ENCODE results near the gene MAP4K4. TPM values are rescaled to one million over a fixed set of nuclear protein-coding genes. Genes with fewer than 3 reads are reported as not detected.
"Not testable (repeated sequence)": the region's sequence is repeated elsewhere in the genome, so short reads cannot be mapped to it uniquely, and the experiment has no call there.

MAP4K4 gene
- total RNA-seq, 3 donors from 2014 or later = 30.7 to 36.9 (median 34.7) TPM

DNA sequence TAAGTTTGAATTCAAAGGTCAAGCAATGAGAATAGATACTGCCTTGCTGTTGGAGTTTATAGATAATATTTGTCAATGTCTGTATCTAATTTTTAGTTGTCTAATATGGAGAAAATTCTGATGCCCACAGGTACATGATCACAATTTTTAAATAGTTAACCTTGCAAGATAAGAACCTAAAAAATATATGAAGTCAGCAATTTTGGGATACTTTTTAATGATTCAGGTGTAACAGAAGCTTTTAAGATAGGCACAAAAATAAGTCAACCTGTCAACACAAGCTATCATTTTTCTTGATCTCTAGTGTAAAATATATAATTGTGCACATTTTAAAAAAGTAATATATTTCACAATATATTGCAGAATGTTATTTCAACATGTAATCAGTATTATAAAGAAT, 201.8 kb downstream of the MAP4K4 start:
- ATAC-seq = no peak
- no peak overlapping the region for H3K4me3 Mint-ChIP-seq
- H3K4me1 Mint-ChIP-seq (ENCODE audit: low read depth) = peaks cover 19% of the 10 kb centered on the region
- peaks cover 8% of the 10 kb centered on the region for H3K27me3 Mint-ChIP-seq (ENCODE audit: low read depth)
- H3K36me3 Mint-ChIP-seq (ENCODE audit: insufficient read depth) = peaks cover 6% of the 10 kb centered on the region
- no peaks in the 10 kb centered on the region for H3K9me3 Mint-ChIP-seq
- no peak for DNase-seq

DNA sequence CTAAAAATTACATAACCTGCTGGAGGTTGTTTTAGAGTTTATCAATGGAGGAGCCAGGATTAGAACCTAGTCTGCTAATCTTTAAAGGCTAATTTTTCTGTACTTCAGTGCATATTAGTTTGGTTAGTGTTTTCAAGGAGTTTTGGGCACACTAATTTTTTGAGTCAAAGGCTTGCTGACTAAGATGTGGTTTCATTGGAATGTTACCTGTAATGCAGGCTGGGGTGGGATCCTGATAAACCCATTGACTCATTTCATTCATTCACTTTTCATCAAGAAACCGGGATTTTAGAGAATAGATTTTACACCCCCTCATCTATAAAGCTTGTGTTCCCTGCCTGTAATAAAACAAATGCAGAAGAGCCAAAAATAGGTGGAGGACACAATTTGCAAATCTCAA, 202.4 kb downstream of the MAP4K4 start:
- ATAC-seq (no peak), DNase-seq (no peak)
- Mint-ChIP-seq H3K4me3 (no peak overlapping the region), H3K27me3 (ENCODE audit: low read depth) (peaks cover 14% of the 10 kb centered on the region), H3K36me3 (ENCODE audit: insufficient read depth) (peaks cover 3% of the 10 kb centered on the region), H3K4me1 (ENCODE audit: low read depth) (peaks cover 19% of the 10 kb centered on the region), H3K9me3 (peaks cover 1% of the 10 kb centered on the region)

DNA sequence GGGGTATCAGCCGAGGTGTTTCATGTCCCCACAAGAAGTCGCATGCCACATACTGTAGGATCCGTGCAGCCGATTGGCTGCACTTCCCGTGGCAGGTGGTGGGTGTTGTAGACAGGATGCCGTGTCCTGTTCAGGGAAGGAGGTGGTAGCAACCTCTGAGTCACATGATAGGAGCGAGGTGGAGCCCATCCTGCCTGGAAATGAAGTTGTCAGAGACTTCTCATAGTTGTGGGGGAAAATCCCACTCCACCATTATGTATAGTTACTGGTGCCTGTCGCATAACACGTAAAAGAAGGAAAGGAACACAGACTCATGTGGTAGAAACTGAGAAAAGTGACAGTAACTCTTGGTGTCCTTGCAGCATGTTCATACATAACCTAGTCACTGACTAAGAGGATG, 202.9 kb downstream of the MAP4K4 start:
- peaks cover 17% of the 10 kb centered on the region for H3K27me3 Mint-ChIP-seq (ENCODE audit: low read depth)
- ATAC-seq (peak; percentile 85 to 88), DNase-seq (no peak)
- peaks cover 19% of the 10 kb centered on the region for H3K4me1 Mint-ChIP-seq (ENCODE audit: low read depth)
- H3K4me3 Mint-ChIP-seq = no peak overlapping the region
- no peaks in the 10 kb centered on the region for H3K36me3 Mint-ChIP-seq (ENCODE audit: insufficient read depth)
- H3K9me3 Mint-ChIP-seq = peaks cover 5% of the 10 kb centered on the region

DNA sequence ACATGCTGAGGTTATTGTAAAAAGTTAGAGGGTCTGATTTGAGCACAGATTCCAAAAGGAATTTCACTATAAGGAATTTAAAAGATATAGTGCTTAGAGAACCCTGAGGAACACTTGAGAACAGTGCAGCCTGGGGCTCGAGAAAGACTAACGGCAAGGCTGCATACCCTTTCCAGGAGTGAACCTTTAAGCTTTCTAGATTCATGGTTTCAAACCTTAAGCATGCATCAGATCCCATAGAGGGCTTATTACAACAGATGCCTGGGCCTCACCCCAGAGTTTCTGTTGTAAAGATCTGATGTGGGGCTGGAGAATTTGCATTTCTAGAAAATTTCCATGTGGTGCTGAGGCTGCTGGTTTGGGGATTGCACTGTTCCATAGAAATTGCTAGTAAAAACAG, 203.7 kb downstream of the MAP4K4 start:
- H3K27me3 Mint-ChIP-seq (ENCODE audit: low read depth) = peaks cover 17% of the 10 kb centered on the region
- no peaks in the 10 kb centered on the region for H3K36me3 Mint-ChIP-seq (ENCODE audit: insufficient read depth)
- DNase-seq (no peak), ATAC-seq (no peak)
- H3K4me1 Mint-ChIP-seq (ENCODE audit: low read depth) = peaks cover 19% of the 10 kb centered on the region
- peaks cover 5% of the 10 kb centered on the region for H3K9me3 Mint-ChIP-seq
- H3K4me3 Mint-ChIP-seq = no peak overlapping the region

DNA sequence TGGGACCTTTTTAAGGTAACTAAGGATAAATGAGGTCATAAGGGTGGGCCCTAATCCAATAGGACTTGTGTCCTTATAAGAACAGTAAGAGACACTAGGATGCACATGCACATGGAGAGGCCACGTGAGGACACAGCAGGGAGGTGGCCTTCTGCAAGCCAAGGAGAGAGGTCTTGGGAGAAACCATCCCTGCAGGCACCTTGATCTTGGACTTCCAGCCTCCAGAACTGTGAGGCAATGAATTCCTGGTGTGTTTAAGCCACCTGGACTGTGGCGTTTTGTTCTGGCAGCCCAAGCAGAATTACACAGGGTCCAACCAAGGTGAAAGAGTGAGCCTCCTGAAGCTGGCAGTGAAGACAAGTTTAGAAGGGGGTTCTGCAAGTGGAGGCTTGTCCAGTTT, 204.7 kb downstream of the MAP4K4 start:
- DNase-seq = no peak
- ATAC-seq = no peak
- peaks cover 19% of the 10 kb centered on the region for H3K4me1 Mint-ChIP-seq (ENCODE audit: low read depth)
- H3K27me3 Mint-ChIP-seq (ENCODE audit: low read depth) = peaks cover 17% of the 10 kb centered on the region
- no peaks in the 10 kb centered on the region for H3K36me3 Mint-ChIP-seq (ENCODE audit: insufficient read depth)
- no peak overlapping the region for H3K4me3 Mint-ChIP-seq
- peaks cover 5% of the 10 kb centered on the region for H3K9me3 Mint-ChIP-seq

- H3K27me3 Mint-ChIP-seq (ENCODE audit: low read depth) = peaks cover 29% of the 10 kb centered on the region
- DNase-seq (no peak), ATAC-seq (no peak)
- H3K4me1 Mint-ChIP-seq (ENCODE audit: low read depth) = peaks cover 9% of the 10 kb centered on the region
- H3K36me3 Mint-ChIP-seq (ENCODE audit: insufficient read depth) = peaks cover 2% of the 10 kb centered on the region
- no peak overlapping the region for H3K4me3 Mint-ChIP-seq
- H3K9me3 Mint-ChIP-seq = peaks cover 10% of the 10 kb centered on the region
Observed at GRCh38 chr2:101904916-101905315, 207.4 kb downstream of the MAP4K4 start.

DNA sequence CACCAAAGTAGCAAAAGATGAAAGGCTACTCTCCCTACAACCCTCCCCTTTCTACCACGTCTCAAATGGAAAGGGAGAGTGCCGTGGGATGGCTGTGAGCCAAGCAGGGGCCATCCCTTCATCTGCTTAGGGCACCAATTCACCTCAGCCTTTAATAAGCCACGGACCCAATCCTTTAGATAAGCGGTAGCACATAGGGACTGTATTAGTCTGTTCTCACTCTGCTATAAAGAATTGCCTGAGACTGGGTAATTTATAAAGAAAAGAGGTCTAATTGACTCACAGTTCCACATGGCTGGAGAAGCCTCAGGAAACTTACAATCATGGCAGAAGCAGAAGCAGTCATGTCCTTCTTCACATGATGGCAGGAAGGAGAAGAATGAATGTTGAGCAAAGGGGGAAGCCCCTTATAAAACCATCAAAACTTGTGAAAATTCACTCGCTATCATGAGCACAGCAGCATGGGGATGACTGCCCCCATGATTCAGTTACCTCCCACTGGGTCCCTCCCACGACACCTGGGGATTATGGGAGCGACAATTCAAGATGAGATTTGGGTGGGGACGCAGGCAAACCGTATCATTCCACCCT, 208.3 kb downstream of the MAP4K4 start:
- DNase-seq = no peak
- H3K36me3 Mint-ChIP-seq (ENCODE audit: insufficient read depth) = peaks cover 7% of the 10 kb centered on the region
- peaks cover 1% of the 10 kb centered on the region for H3K4me1 Mint-ChIP-seq (ENCODE audit: low read depth)
- H3K9me3 Mint-ChIP-seq = peaks cover 16% of the 10 kb centered on the region
- H3K4me3 Mint-ChIP-seq = no peak overlapping the region
- ATAC-seq = no peak
- peaks cover 36% of the 10 kb centered on the region for H3K27me3 Mint-ChIP-seq (ENCODE audit: low read depth)

DNA sequence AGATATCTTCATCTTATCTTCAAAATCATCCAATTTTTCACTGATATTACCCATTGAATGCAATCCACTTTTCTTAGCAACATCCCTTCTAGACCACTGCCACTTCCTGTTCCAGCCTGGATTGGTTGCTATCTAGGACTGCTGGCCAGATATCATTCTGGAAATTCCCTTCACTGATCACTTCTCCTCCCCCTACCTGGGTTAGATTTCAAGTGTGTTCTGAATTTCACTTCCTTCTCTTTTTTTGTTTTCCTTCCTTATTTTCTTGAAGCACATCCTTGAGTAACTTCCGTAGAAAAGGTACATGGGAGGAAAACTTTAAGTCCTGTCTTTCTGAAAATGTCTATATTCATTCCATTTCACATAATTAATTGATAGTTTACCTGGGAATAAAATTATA, 212.3 kb downstream of the MAP4K4 start:
- DNase-seq = no peak
- peaks cover 24% of the 10 kb centered on the region for H3K27me3 Mint-ChIP-seq (ENCODE audit: low read depth)
- H3K4me3 Mint-ChIP-seq = no peak overlapping the region
- no peak for ATAC-seq
- no peaks in the 10 kb centered on the region for H3K4me1 Mint-ChIP-seq (ENCODE audit: low read depth)
- H3K36me3 Mint-ChIP-seq (ENCODE audit: insufficient read depth) = peaks cover 7% of the 10 kb centered on the region
- peaks cover 15% of the 10 kb centered on the region for H3K9me3 Mint-ChIP-seq

- peaks cover 22% of the 10 kb centered on the region for H3K27me3 Mint-ChIP-seq (ENCODE audit: low read depth)
- peak in 1 of 2 donors; percentile 38 for ATAC-seq
- H3K4me1 Mint-ChIP-seq (ENCODE audit: low read depth) = no peaks in the 10 kb centered on the region
- DNase-seq = no peak
- H3K4me3 Mint-ChIP-seq = no peak overlapping the region
- H3K9me3 Mint-ChIP-seq = peaks cover 11% of the 10 kb centered on the region
- peaks cover 7% of the 10 kb centered on the region for H3K36me3 Mint-ChIP-seq (ENCODE audit: insufficient read depth)
Observed at GRCh38 chr2:101912545-101912944, 215.0 kb downstream of the MAP4K4 start.

GRCh38 chr2:101921319-101921952, 223.9 kb downstream of the MAP4K4 start:
- peaks cover 4% of the 10 kb centered on the region for H3K27me3 Mint-ChIP-seq (ENCODE audit: low read depth)
- no peaks in the 10 kb centered on the region for H3K4me1 Mint-ChIP-seq (ENCODE audit: low read depth)
- DNase-seq (no peak), ATAC-seq (no peak)
- H3K4me3 Mint-ChIP-seq = no peak overlapping the region
- no peaks in the 10 kb centered on the region for H3K36me3 Mint-ChIP-seq (ENCODE audit: insufficient read depth)
- peaks cover 25% of the 10 kb centered on the region for H3K9me3 Mint-ChIP-seq

DNA sequence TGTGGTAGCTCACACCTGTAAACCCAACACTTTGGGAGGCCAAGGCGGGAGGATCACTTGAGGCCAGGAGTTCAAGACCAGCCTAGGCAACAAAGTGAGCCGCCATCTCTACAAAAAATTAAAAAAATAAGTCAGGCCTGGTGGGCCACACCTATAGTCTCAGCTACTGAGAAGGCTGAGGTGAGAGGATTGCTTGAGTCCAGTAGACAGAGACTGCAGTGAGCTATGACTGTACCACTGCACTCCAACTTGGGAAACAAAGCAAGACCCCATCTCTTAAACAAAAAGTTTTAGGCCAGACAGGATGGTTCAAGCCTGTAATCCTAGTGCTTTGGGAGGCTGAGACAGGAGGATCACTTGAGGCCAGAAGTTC, 224.4 kb downstream of the MAP4K4 start:
- Mint-ChIP-seq H3K9me3 (peaks cover 30% of the 10 kb centered on the region), H3K27me3 (ENCODE audit: low read depth) (peaks cover 4% of the 10 kb centered on the region)

DNA sequence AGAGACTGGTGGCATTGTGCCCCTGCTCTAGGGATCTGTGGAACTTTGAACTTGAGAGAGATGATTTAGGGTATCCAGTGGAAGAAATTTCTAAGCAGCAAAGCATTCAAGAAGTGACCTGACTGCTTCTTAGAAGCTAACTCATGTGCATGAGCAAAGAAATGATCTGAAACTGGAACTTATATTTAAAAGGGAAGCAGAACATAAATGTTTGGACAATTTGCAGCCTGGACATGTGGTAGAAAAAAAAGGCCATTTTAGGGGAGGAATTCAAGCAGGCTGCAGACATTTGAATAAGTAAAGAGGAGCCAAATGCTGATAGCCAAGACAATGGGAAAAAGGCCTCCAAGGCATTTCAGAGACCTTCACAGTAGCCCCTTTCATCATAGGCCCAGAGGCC, 226.8 kb downstream of the MAP4K4 start:
- H3K4me1 Mint-ChIP-seq (ENCODE audit: low read depth); DNase-seq; H3K36me3 Mint-ChIP-seq (ENCODE audit: insufficient read depth); H3K4me3 Mint-ChIP-seq; ATAC-seq; H3K27me3 Mint-ChIP-seq (ENCODE audit: low read depth): not testable (repeated sequence)
- peaks cover 34% of the 10 kb centered on the region for H3K9me3 Mint-ChIP-seq

More for the DNA sequence above, 224.4 kb downstream of the MAP4K4 start:
- no peaks in the 10 kb centered on the region for H3K4me1 Mint-ChIP-seq (ENCODE audit: low read depth)
- DNase-seq = no peak
- no peaks in the 10 kb centered on the region for H3K36me3 Mint-ChIP-seq (ENCODE audit: insufficient read depth)
- ATAC-seq = no peak
- H3K4me3 Mint-ChIP-seq = no peak overlapping the region

- no peaks in the 10 kb centered on the region for H3K36me3 Mint-ChIP-seq (ENCODE audit: insufficient read depth)
- peaks cover 12% of the 10 kb centered on the region for H3K27me3 Mint-ChIP-seq (ENCODE audit: low read depth)
- ATAC-seq (no peak), DNase-seq (no peak)
- no peaks in the 10 kb centered on the region for H3K4me1 Mint-ChIP-seq (ENCODE audit: low read depth)
- no peak overlapping the region for H3K4me3 Mint-ChIP-seq
- peaks cover 18% of the 10 kb centered on the region for H3K9me3 Mint-ChIP-seq
Observed at GRCh38 chr2:101930019-101930418, 232.5 kb downstream of the MAP4K4 start.

DNA sequence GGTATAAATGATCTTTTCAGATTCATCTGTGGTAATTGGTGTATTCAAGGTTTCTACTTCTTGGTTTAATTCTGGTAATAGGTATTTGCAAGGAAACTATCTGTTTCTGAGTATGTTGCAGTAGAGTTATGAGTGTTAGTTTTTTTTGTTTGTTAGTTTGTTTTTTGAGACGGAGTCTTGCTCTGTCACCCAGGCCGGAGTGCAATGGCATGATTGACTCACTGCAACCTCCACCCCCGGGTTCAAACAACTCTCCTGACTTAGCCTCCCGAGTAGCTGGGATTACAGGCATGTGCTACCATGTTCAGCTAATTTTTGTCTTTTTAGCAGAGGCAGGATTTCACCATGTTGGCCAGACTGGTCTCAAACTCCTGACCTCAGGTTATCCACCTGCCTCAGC, 233.3 kb downstream of the MAP4K4 start:
- Mint-ChIP-seq H3K36me3 (ENCODE audit: insufficient read depth) (no peaks in the 10 kb centered on the region), H3K4me1 (ENCODE audit: low read depth) (no peaks in the 10 kb centered on the region), H3K9me3 (peaks cover 11% of the 10 kb centered on the region), H3K4me3 (no peak overlapping the region), H3K27me3 (ENCODE audit: low read depth) (peaks cover 14% of the 10 kb centered on the region)
- ATAC-seq (no peak), DNase-seq (no peak)

DNA sequence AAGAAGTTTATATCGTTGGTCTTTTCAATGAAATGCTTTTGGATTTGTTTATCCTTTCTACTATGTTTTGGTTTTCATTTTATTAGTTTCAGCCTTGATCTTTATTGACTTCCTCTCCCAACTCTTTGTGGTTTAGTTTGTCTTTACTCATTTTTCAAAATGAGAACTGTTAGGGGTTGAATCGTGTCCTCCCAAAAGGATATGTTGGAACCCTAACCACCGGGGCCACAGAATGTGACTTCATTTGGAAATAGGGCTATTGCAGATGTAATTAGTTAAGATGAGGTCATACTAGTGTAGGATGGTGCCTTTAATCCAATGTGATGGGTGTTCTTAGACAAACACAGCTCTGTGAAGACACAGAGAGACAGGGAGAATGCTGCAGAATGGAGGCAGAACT, 233.9 kb downstream of the MAP4K4 start:
- Mint-ChIP-seq H3K4me3 (no peak overlapping the region), H3K27me3 (ENCODE audit: low read depth) (peaks cover 14% of the 10 kb centered on the region), H3K36me3 (ENCODE audit: insufficient read depth) (no peaks in the 10 kb centered on the region), H3K4me1 (ENCODE audit: low read depth) (no peaks in the 10 kb centered on the region), H3K9me3 (peaks cover 10% of the 10 kb centered on the region)
- ATAC-seq = no peak
- no peak for DNase-seq
